ENCODE measurements around the gene C17orf113.
A peak's percentile ranks its signal among the peaks of the same experiment; 100 is the strongest.

DNA sequence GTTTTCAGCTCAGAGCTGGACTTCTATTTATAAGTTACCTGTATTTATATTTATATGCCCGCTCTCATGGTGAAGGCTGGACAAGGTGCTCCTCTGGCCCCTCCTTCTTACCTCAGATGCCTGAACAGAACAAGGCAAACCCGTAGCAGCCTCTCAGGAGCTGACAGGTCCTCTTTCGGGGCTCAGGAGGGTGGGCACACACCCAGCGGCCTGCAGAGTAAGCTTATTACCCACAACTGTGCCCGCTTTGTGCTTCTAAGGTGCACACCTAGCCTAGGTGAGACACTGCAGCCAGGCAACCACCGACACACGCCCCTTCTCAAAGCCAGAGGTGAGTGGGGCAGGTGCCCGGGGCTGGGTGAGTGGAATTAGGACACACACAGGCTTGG lies 25.2 kb downstream of the C17orf113 start:
- TF ChIP-seq, protein P1, sequence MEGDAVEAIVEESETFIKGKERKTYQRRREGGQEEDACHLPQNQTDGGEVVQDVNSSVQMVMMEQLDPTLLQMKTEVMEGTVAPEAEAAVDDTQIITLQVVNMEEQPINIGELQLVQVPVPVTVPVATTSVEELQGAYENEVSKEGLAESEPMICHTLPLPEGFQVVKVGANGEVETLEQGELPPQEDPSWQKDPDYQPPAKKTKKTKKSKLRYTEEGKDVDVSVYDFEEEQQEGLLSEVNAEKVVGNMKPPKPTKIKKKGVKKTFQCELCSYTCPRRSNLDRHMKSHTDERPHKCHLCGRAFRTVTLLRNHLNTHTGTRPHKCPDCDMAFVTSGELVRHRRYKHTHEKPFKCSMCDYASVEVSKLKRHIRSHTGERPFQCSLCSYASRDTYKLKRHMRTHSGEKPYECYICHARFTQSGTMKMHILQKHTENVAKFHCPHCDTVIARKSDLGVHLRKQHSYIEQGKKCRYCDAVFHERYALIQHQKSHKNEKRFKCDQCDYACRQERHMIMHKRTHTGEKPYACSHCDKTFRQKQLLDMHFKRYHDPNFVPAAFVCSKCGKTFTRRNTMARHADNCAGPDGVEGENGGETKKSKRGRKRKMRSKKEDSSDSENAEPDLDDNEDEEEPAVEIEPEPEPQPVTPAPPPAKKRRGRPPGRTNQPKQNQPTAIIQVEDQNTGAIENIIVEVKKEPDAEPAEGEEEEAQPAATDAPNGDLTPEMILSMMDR (IDR thresholded peaks at IDR 0.05) = peak in 1 of 6 experiments; percentile 17
- TF ChIP-seq POLR2A (IDR thresholded peaks at IDR 0.05) = no peak

All from esophagus squamous epithelium (tissue), 4 donors.